Endothelial cell (in vitro differentiated cells): ENCODE measurements around the gene NOL7. TPM values are rescaled to one million over a fixed set of nuclear protein-coding genes. Genes with fewer than 3 reads are reported as not detected.
A peak's percentile ranks its signal among the peaks of the same experiment; 100 is the strongest.

Experiments used
- DNase-seq: peaks from one replicate; pipeline ENCODE4 v3.0.0; 2021; ENCODE audit warnings: low spot score
- H3K27ac Mint-ChIP-seq: one replicate; pipeline ENCODE4 v1.8.0; 2021; ENCODE audit warnings: mixed read lengths, inconsistent platforms; ENCODE audit not compliant: unreplicated experiment
- H3K27me3 Mint-ChIP-seq: one replicate; pipeline ENCODE4 v1.8.0; 2021; ENCODE audit warnings: mild to moderate bottlenecking, moderate library complexity, mixed read lengths, inconsistent platforms; ENCODE audit not compliant: unreplicated experiment
- H3K36me3 Mint-ChIP-seq: one replicate; pipeline ENCODE4 v1.8.0; 2021; ENCODE audit warnings: mild to moderate bottlenecking, low read depth, mixed read lengths, inconsistent platforms; ENCODE audit not compliant: unreplicated experiment
- H3K4me1 Mint-ChIP-seq: one replicate; pipeline ENCODE4 v1.8.0; 2021; ENCODE audit warnings: mild to moderate bottlenecking, mixed read lengths, inconsistent platforms; ENCODE audit not compliant: unreplicated experiment
- H3K4me3 Mint-ChIP-seq: one replicate; pipeline ENCODE4 v1.8.0; 2021; ENCODE audit warnings: mild to moderate bottlenecking, mixed read lengths, inconsistent platforms; ENCODE audit not compliant: unreplicated experiment
- H3K9me3 Mint-ChIP-seq: one replicate; pipeline ENCODE4 v1.8.0; 2021; ENCODE audit warnings: mixed read lengths, inconsistent platforms; ENCODE audit not compliant: unreplicated experiment
- total RNA-seq: library from RNA; stranded (reverse); fragmentation: NEBNext Ultra II Directional; extraction: Animal tissue kit (Norgen Biotek cat#: 25700); gene quantifications from one replicate; pipeline ENCODE4 v1.2.1, GENCODE V29; 2021; ENCODE audit not compliant: unreplicated experiment
- TF ChIP-seq, protein P1 (sequence below): fragments of 200-600 bp; sonication (generic); IDR thresholded peaks from one replicate; pipeline ENCODE4 v1.5.0; 2021; ENCODE audit warnings: antibody characterized with exemption; ENCODE audit not compliant: unreplicated experiment

Gene NOL7
- total RNA-seq, 1 donor from 2014 or later = 43.5 TPM

DNA sequence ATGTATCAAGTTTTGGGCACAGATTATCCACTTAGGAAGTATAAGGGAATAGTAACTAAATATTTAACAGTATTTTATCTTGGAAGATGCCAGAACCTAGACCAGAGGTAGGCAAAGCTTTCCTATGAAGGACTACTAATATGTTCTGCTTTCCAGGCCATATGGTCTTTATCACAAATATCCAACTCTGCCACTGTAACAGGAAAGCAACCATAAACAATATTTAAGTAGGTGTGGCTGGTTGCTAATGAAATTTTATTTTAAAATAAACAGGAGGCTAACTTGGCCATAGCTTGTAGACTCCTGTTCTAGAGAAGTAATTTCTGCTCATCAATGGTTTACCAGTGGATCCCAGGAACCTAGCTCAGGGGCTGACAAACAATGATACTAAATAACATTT lies 39.4 kb downstream of the NOL7 start:
- no peak overlapping the region for H3K27ac Mint-ChIP-seq
- peaks cover 5% of the 10 kb centered on the region for H3K36me3 Mint-ChIP-seq
- no peak overlapping the region for H3K4me3 Mint-ChIP-seq
- TF ChIP-seq, protein P1, sequence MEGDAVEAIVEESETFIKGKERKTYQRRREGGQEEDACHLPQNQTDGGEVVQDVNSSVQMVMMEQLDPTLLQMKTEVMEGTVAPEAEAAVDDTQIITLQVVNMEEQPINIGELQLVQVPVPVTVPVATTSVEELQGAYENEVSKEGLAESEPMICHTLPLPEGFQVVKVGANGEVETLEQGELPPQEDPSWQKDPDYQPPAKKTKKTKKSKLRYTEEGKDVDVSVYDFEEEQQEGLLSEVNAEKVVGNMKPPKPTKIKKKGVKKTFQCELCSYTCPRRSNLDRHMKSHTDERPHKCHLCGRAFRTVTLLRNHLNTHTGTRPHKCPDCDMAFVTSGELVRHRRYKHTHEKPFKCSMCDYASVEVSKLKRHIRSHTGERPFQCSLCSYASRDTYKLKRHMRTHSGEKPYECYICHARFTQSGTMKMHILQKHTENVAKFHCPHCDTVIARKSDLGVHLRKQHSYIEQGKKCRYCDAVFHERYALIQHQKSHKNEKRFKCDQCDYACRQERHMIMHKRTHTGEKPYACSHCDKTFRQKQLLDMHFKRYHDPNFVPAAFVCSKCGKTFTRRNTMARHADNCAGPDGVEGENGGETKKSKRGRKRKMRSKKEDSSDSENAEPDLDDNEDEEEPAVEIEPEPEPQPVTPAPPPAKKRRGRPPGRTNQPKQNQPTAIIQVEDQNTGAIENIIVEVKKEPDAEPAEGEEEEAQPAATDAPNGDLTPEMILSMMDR = no peak
- no peak for DNase-seq
- H3K4me1 Mint-ChIP-seq = peaks cover 2% of the 10 kb centered on the region
- H3K27me3 Mint-ChIP-seq = no peaks in the 10 kb centered on the region
- H3K9me3 Mint-ChIP-seq = no peaks in the 10 kb centered on the region

DNA sequence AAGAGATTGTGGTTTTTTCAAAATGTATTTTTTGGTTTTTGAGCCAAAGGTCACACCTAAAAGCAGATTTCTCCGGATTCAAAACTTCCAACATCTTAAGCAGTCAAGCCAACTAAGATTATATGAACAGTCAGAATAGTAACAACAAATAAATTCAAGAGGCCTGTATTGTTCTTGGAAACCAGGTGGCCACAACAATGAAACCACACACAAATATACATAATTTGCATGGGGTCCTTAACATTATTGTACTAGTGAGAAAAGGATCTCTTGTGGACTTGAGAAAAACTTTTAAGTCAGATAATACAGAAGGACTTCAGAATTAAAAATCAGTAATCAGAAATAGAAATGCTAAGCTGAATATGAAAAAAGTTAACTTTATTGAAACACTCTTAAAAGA lies 40.6 kb downstream of the NOL7 start:
- no peak overlapping the region for H3K4me3 Mint-ChIP-seq
- H3K4me1 Mint-ChIP-seq = peaks cover 3% of the 10 kb centered on the region
- H3K36me3 Mint-ChIP-seq = peaks cover 5% of the 10 kb centered on the region
- peak overlapping the region; percentile 31 for H3K27ac Mint-ChIP-seq
- TF ChIP-seq, protein P1 = no peak
- no peak for DNase-seq
- no peaks in the 10 kb centered on the region for H3K27me3 Mint-ChIP-seq
- H3K9me3 Mint-ChIP-seq = no peaks in the 10 kb centered on the region

DNA sequence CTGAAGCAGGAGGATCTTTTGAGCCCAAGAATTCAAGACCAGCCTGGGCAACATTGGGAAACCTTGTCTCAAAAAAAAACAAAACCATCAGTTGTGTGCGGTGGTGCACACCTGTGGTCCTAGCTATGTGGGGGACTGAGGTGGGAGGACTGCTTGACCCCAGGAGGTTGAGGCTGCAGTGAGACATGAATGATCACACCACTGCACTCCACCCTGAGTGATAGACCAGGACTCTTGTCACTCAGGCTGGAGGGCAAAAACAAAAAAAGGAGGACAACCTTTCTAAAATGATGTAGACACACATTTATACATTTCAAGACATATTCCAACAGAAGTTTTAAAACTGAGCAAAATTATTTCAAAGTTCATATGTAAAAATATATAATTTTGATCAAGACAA lies 45.1 kb downstream of the NOL7 start:
- Mint-ChIP-seq H3K27ac (peak overlapping the region; percentile 48), H3K36me3 (no peaks in the 10 kb centered on the region), H3K27me3 (peaks cover 3% of the 10 kb centered on the region), H3K9me3 (no peaks in the 10 kb centered on the region), H3K4me1 (peaks cover 36% of the 10 kb centered on the region), H3K4me3 (no peak overlapping the region)
- DNase-seq = no peak
- TF ChIP-seq, protein P1 = no peak

DNA sequence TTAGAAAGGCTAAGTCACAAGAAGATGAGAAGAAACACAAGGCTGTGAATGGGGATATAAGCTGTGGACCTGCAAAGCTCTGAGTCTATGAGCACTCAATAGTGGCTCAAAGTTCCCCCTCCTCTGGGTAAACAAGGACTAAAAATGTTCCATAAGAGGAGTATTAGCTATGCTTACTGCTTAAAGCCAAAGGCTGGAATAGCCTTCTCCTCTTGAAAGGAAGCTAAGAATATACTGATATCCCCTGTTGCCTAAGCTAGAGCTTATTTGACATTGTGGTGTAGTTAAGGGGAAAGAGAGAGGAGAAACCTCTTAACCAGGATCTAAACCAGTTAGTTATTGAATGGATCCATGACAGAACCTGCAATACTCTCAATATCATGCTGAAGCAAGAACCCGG lies 45.8 kb downstream of the NOL7 start:
- TF ChIP-seq, protein P1 = no peak
- Mint-ChIP-seq H3K4me1 (peaks cover 41% of the 10 kb centered on the region), H3K27me3 (peaks cover 3% of the 10 kb centered on the region), H3K36me3 (no peaks in the 10 kb centered on the region), H3K27ac (no peak overlapping the region), H3K4me3 (no peak overlapping the region), H3K9me3 (no peaks in the 10 kb centered on the region)
- no peak for DNase-seq

DNA sequence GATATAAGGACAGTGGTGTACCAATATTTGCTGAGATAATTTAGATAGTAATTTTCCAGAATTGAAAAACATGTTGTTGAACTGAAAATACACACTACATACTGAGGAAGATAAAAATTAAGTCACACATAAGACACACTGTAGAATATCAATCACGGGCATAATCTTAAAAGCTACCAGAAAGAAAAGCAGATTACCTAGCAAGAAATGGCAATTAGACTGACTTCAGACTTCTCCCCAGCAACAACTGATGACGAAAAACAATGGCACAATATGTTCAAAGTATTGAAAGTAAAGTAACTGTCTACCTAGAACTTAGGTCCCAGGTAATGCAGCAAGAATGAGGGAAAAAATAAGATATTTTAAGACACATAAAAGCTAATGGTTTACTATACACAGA lies 46.5 kb downstream of the NOL7 start:
- Mint-ChIP-seq H3K27ac (peak overlapping the region; percentile 34), H3K4me1 (peaks cover 42% of the 10 kb centered on the region), H3K9me3 (no peaks in the 10 kb centered on the region), H3K4me3 (no peak overlapping the region), H3K36me3 (no peaks in the 10 kb centered on the region), H3K27me3 (peaks cover 3% of the 10 kb centered on the region)
- no peak for DNase-seq
- TF ChIP-seq, protein P1 = no peak
